ENCODE data around the gene GRIN2B.

- TF ChIP-seq EZH2 (optimal IDR thresholded peaks at IDR 0.05; ENCODE audit: low read depth, low read length): no peak
- TF ChIP-seq CTCF (IDR thresholded peaks at IDR 0.05; ENCODE audit: low read length): no peak
- TF ChIP-seq EZH2phosphoT487 (IDR thresholded peaks at IDR 0.05; ENCODE audit: low read length): no peak
Measured at GRCh38 chr12:13970803-13971202, 10.6 kb downstream of the GRIN2B start.
